K562 (cell line): ENCODE data around the gene STX1A. TPM values are rescaled to one million over a fixed set of nuclear protein-coding genes. Genes with fewer than 3 reads are reported as not detected.

Experiments
- ATF7 ChIP-seq: fragments of 450-650 bp; IDR thresholded peaks from 2 replicates; pipeline ENCODE4 v1.7.1; 2014; ENCODE audit warnings: mild to moderate bottlenecking, moderate library complexity
- CTBP1 ChIP-seq: fragments of 450-650 bp; IDR thresholded peaks from 2 replicates; pipeline ENCODE4 v1.6.1; 2016; ENCODE audit warnings: borderline replicate concordance
- FOXA1 ChIP-seq: fragments of 450-650 bp; IDR thresholded peaks from 2 replicates; pipeline ENCODE4 v1.6.1; 2016; ENCODE audit warnings: mild to moderate bottlenecking, borderline replicate concordance
- FOXJ3 ChIP-seq: sonication (generic); formaldehyde crosslinking; IDR thresholded peaks from 2 replicates; pipeline ENCODE4 v1.4.0; 2020; ENCODE audit warnings: mild to moderate bottlenecking, missing genetic modification reagents
- HDAC8 ChIP-seq: fragments of 450-650 bp; IDR thresholded peaks from 2 replicates; pipeline ENCODE4 v1.6.1; 2016; ENCODE audit warnings: mild to moderate bottlenecking, missing genetic modification characterization, moderate library complexity, missing compliant biosample characterization
- MEIS2 ChIP-seq: fragments of 450-650 bp; IDR thresholded peaks from 2 replicates; pipeline ENCODE4 v1.6.1; 2014; ENCODE audit warnings: mild to moderate bottlenecking; ENCODE audit not compliant: partially characterized antibody
- NFYB ChIP-seq: IDR thresholded peaks from 2 replicates; pipeline ENCODE4 v1.6.1; 2011; ENCODE audit warnings: mild to moderate bottlenecking, moderate library complexity; ENCODE audit not compliant: insufficient read length; ENCODE audit errors: extremely low read depth
- PCBP2 ChIP-seq: fragments of 200-400 bp; formaldehyde crosslinking; IDR thresholded peaks from 2 replicates; pipeline ENCODE4 v1.6.1; 2018; ENCODE audit warnings: low read length, low read depth, mild to moderate bottlenecking, moderate library complexity; ENCODE audit not compliant: poor library complexity, severe bottlenecking
- PML ChIP-seq: IDR thresholded peaks from 2 replicates; pipeline ENCODE4 v1.6.1; 2012; ENCODE audit warnings: low read length, inconsistent platforms
- PTBP1 ChIP-seq: fragments of 200-400 bp; formaldehyde crosslinking; IDR thresholded peaks from 2 replicates; pipeline ENCODE4 v1.6.1; 2017; ENCODE audit warnings: low read depth, low read length
- PURB ChIP-seq: sonication (generic); formaldehyde crosslinking; IDR thresholded peaks from 2 replicates; pipeline ENCODE4 v1.9.0; 2021; ENCODE audit warnings: low read depth, mild to moderate bottlenecking, missing genetic modification reagents
- RUNX1 ChIP-seq: sonication (generic); IDR thresholded peaks from 2 replicates; pipeline ENCODE4 v1.6.1; 2016; ENCODE audit warnings: antibody characterized with exemption, low read depth
- SPI1 ChIP-seq: IDR thresholded peaks from 2 replicates; pipeline ENCODE4 v1.6.1; 2011; ENCODE audit warnings: low read depth, low read length, control low read depth, borderline replicate concordance
- TCF7 ChIP-seq: sonication (generic); IDR thresholded peaks from 2 replicates; pipeline ENCODE4 v1.6.1; 2016; ENCODE audit warnings: antibody characterized with exemption, borderline replicate concordance
- TGIF2 ChIP-seq: sonication (generic); formaldehyde crosslinking; IDR thresholded peaks from 2 replicates; pipeline ENCODE4 v1.8.1; 2022; ENCODE audit warnings: mild to moderate bottlenecking, missing genetic modification reagents, moderate library complexity
- YY1 ChIP-seq, 3 experiments: IDR thresholded peaks; 2 replicates each; pipeline ENCODE4 v1.6.1; 2011; ENCODE audit warnings: low read length in 2 of 3, mild to moderate bottlenecking in 2 of 3, moderate library complexity in 2 of 3, borderline replicate concordance in 1 of 3, control low read depth in 1 of 3, low read depth in 1 of 3; ENCODE audit not compliant: insufficient read depth in 3 of 3, insufficient replicate concordance in 2 of 3, control insufficient read depth in 1 of 3, insufficient read length in 1 of 3; ENCODE audit errors: extremely low read depth in 1 of 3
- ZKSCAN1 ChIP-seq: fragments of 150-350 bp; IDR thresholded peaks from 2 replicates; pipeline ENCODE4 v1.6.1; 2016; ENCODE audit warnings: low read depth, low read length
- ZKSCAN8 ChIP-seq: fragments of 200-800 bp; sonication (Bioruptor generic); IDR thresholded peaks from 2 replicates; pipeline ENCODE4 v1.6.1; 2016; ENCODE audit warnings: missing genetic modification characterization, missing compliant biosample characterization
- ZNF239 ChIP-seq: fragments of 250-450 bp; sonication (Bioruptor Pico); IDR thresholded peaks from 2 replicates; pipeline ENCODE4 v1.4.0; 2020; ENCODE audit warnings: mild to moderate bottlenecking
- ZNF436 ChIP-seq: fragments of 250-450, 450-650 bp; sonication (Bioruptor Pico); formaldehyde crosslinking; IDR thresholded peaks from 2 replicates; pipeline ENCODE4 v1.7.0; 2020; ENCODE audit warnings: mild to moderate bottlenecking
- ZNF589 ChIP-seq: fragments of 200-800 bp; sonication (Bioruptor generic); IDR thresholded peaks from 2 replicates; pipeline ENCODE4 v1.6.1; 2016; ENCODE audit warnings: low read depth, missing genetic modification characterization, missing compliant biosample characterization
- polyA plus RNA-seq, 8 experiments: library from polyadenylated mRNA; depleted of rRNA in 4 of 8; stranded (reverse) in 5 of 8; unstranded in 3 of 8; fragments of >200 nt; fragmentation: Nextera tagmentation in 2 of 8; fragmentation: Illumina TruSeq in 1 of 8; extraction: Ambion mirVana in 2 of 8; extraction: Trizol in 1 of 8; gene quantifications; 2 replicates each; pipeline versions ENCODE4 v1.2.1 to v1.2.3, GENCODE V29; 2011 to 2014; ENCODE audit warnings: inconsistent platforms in 1 of 8, missing spikeins in 1 of 8
- total RNA-seq, 7 experiments: library from RNA; depleted of rRNA in 6 of 7; stranded (reverse); fragments of >200 nt in 6 of 7; fragmentation: Illumina TruSeq in 2 of 7; extraction: Trizol in 2 of 7; gene quantifications; 2 replicates each; pipeline versions ENCODE4 v1.2.1 to v1.2.3, GENCODE V29; 2011 to 2021; ENCODE audit warnings: low replicate concordance in 1 of 7
- TF ChIP-seq, protein P1 (sequence below): conservative IDR thresholded peaks from 2 replicates; pipeline ENCODE4 v1.6.1; 2011; ENCODE audit warnings: low read depth, mild to moderate bottlenecking, low read length; ENCODE audit not compliant: control insufficient read depth
- TF ChIP-seq, protein P2 (sequence below): fragments of 450-650 bp; IDR thresholded peaks from 2 replicates; pipeline ENCODE4 v1.6.1; 2018; ENCODE audit not compliant: partially characterized antibody

The STX1A gene
- total and polyA plus RNA-seq, 9 of the 15 experiments (the other 6 are each of a cell fraction or from before 2014, with no cell fraction given), result 0.04 to 15.1 (median 6.3) TPM

DNA sequence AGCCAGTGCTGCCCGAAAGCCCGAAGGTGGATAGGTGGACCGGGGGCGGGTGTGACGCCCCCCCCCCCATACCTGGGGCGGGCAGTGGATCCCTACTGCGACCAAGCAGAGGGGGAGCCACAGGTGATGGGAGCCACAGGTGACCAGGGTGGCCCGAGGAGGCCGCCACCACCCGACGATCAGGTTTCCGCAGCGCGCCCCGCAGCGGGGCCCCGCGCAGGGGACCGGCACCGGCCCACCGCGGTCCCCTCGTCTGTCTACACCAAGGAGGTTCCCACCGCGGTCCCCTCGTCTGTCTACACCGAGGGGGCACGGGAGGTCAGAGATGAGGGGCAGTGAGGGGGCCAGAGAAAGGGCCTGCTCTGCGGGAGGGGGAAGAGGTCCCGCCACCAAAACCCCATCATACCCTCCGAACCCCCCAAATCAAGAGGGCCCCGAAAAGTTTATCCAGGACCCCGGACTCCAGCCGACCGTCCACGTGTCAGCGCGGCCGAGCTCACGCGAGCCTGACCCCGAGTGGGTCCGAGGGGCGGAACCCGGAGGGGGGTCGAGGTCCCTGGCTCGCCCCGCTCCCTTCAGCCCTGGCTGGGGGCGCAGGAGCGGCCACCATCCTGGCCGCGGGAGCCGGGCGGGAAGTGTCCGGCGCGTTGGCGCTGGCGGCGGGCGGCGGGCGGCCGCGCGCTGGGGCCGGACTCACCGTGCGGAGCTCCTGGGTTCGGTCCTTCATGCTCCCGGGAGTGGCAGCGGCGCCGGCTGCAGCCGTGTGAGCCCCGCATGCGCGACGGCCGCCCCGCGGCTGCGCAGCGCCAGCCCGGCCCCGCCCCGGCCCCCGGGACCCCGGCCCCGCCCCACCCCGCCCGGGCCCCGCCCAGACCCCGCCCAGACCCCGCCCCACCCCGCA is at the start of gene STX1A (continued):
- TF ChIP-seq CTBP1 (peak; percentile 42; the same call in 1 of the 2 replicates), PML (no peak), ZNF589 (CRISPR knock-in tag) (no peak), PURB (CRISPR knock-in tag) (no peak), HDAC8 (no peak), TCF7 (no peak), PTBP1 (no peak), FOXJ3 (CRISPR knock-in tag) (no peak), ZKSCAN8 (CRISPR knock-in tag) (no peak), MEIS2 (peak; percentile 77), SPI1 (no peak), ZNF436 (no peak), ZKSCAN1 (no peak), ZNF239 (CRISPR knock-in tag) (no peak), RUNX1 (no peak), PCBP2 (no peak), YY1 (IDR thresholded peaks at IDR 0.05; ENCODE audit: borderline replicate concordance in 1 of 3, control insufficient read depth in 1 of 3, extremely low read depth in 1 of 3, insufficient read depth in 3 of 3, insufficient read length in 1 of 3, insufficient replicate concordance in 2 of 3, low read depth in 1 of 3, low read length in 2 of 3) (peak in 2 of 3 experiments; percentile 25 to 47), ATF7 (peak; percentile 49; the same call in 1 of the 2 replicates), TGIF2 (peak; percentile 84; the same call in 1 of the 2 replicates), FOXA1 (no peak), NFYB (no peak)
- TF ChIP-seq, protein P1, sequence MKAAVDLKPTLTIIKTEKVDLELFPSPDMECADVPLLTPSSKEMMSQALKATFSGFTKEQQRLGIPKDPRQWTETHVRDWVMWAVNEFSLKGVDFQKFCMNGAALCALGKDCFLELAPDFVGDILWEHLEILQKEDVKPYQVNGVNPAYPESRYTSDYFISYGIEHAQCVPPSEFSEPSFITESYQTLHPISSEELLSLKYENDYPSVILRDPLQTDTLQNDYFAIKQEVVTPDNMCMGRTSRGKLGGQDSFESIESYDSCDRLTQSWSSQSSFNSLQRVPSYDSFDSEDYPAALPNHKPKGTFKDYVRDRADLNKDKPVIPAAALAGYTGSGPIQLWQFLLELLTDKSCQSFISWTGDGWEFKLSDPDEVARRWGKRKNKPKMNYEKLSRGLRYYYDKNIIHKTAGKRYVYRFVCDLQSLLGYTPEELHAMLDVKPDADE, result peak; percentile 22; the same call in 1 of the 2 replicates
- TF ChIP-seq, protein P2, sequence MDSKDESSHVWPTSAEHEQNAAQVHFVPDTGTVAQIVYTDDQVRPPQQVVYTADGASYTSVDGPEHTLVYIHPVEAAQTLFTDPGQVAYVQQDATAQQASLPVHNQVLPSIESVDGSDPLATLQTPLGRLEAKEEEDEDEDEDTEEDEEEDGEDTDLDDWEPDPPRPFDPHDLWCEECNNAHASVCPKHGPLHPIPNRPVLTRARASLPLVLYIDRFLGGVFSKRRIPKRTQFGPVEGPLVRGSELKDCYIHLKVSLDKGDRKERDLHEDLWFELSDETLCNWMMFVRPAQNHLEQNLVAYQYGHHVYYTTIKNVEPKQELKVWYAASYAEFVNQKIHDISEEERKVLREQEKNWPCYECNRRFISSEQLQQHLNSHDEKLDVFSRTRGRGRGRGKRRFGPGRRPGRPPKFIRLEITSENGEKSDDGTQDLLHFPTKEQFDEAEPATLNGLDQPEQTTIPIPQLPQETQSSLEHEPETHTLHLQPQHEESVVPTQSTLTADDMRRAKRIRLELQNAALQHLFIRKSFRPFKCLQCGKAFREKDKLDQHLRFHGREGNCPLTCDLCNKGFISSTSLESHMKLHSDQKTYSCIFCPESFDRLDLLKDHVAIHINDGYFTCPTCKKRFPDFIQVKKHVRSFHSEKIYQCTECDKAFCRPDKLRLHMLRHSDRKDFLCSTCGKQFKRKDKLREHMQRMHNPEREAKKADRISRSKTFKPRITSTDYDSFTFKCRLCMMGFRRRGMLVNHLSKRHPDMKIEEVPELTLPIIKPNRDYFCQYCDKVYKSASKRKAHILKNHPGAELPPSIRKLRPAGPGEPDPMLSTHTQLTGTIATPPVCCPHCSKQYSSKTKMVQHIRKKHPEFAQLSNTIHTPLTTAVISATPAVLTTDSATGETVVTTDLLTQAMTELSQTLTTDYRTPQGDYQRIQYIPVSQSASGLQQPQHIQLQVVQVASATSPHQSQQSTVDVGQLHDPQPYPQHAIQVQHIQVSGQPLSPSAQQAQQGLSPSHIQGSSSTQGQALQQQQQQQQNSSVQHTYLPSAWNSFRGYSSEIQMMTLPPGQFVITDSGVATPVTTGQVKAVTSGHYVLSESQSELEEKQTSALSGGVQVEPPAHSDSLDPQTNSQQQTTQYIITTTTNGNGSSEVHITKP, result no peak
